HepG2 (cell line): ENCODE results near the gene WWC1. TPM values are rescaled to one million over a fixed set of nuclear protein-coding genes. Genes with fewer than 3 reads are reported as not detected.
A peak's percentile ranks its signal among the peaks of the same experiment; 100 is the strongest.

Source experiments
- ATAC-seq: fragments of 200-7000 bp; cut with Tn5 transposase; 3 replicates; pipeline ENCODE4 v1.9.1; 2020; ENCODE audit warnings: mild to moderate bottlenecking, moderate library complexity
- BruUV-seq: library from RNA; stranded (reverse); fragments of 400-500 nt; replicated peaks from 2 replicates; lab custom pipeline; 2021; lab: Mats Ljungman, UMichigan
- CTCF ChIA-PET: fragments of 300-600 bp; formaldehyde crosslinking; extraction: SDS; loops from one replicate; lab custom pipeline; 2021; ENCODE audit warnings: low total read pairs, inconsistent platforms, low intra/inter-chr PET ratio; lab: Yijun Ruan, JAX
- POLR2A ChIA-PET: fragments of 350-600 bp; sonication (Branson Sonifier 250); formaldehyde crosslinking; loops from one replicate; lab custom pipeline; 2020; ENCODE audit warnings: antibody characterized with exemption, inconsistent platforms; lab: Yijun Ruan, JAX
- DNase-seq: peaks from one replicate; pipeline ENCODE4 v3.0.0-alpha.2; 2015; ENCODE audit warnings: low spot score
- FAIRE-seq: peaks from 3 replicates; lab custom pipeline; 2011; peaks lifted over from hg19 to GRCh38; lab: Jason Lieb, UNC
- H2AFZ ChIP-seq: one replicate; pipeline ENCODE4 v1.6.1; 2011; ENCODE audit warnings: low read length, inconsistent platforms
- H3K27ac ChIP-seq: fragments of 300-600 bp; 3 replicates; pipeline ENCODE4 v1.8.0; 2011; ENCODE audit warnings: mixed run types, mild to moderate bottlenecking, mixed read lengths, low read length, inconsistent platforms; ENCODE audit not compliant: insufficient read depth; ENCODE audit errors: extremely low read length
- H3K27me3 ChIP-seq, 2 experiments: fragments of 200-600 bp in 1 of 2; 2 replicates in 1 of 2; 3 replicates in 1 of 2; pipeline versions ENCODE4 v1.6.0 to v1.8.0; 2011; ENCODE audit warnings: low read length in 2 of 2, mild to moderate bottlenecking in 2 of 2, moderate library complexity in 2 of 2, inconsistent platforms in 1 of 2; ENCODE audit not compliant: insufficient read depth in 2 of 2, control insufficient read depth in 1 of 2
- H3K36me3 ChIP-seq, 2 experiments: fragments of 200-600 bp in 1 of 2; replicated peaks in 1 of 2; 2 replicates in 1 of 2; 3 replicates in 1 of 2; pipeline versions ENCODE4 v1.5.1 to v1.8.0; 2011; ENCODE audit warnings: low read length in 2 of 2, inconsistent platforms in 1 of 2; ENCODE audit not compliant: insufficient read depth in 2 of 2, control insufficient read depth in 1 of 2
- H3K4me1 ChIP-seq: 2 replicates; pipeline ENCODE4 v1.5.1; 2012; ENCODE audit warnings: low read length, inconsistent platforms; ENCODE audit not compliant: insufficient read depth
- H3K4me2 ChIP-seq: 2 replicates; pipeline ENCODE4 v1.6.0; 2011; ENCODE audit warnings: low read depth, low read length, inconsistent platforms
- H3K4me3 ChIP-seq, 3 experiments: fragments of 200-600 bp in 1 of 3; sonication (generic), shearing (Covaris generic) in 1 of 3; replicated peaks in 1 of 3; 2 replicates each; pipeline ENCODE4 v1.5.1; 2011 to 2016; ENCODE audit warnings: low read length in 3 of 3, inconsistent platforms in 2 of 3, low read depth in 2 of 3, mild to moderate bottlenecking in 2 of 3, control low read depth in 1 of 3, mixed read lengths in 1 of 3; ENCODE audit not compliant: insufficient read depth in 1 of 3
- H3K79me2 ChIP-seq: one replicate; pipeline ENCODE4 v1.6.1; 2011; ENCODE audit warnings: low read length, inconsistent platforms; ENCODE audit not compliant: insufficient read depth
- H3K9ac ChIP-seq: 2 replicates; pipeline ENCODE4 v1.6.0; 2011; ENCODE audit warnings: mild to moderate bottlenecking, low read depth, low read length, inconsistent platforms; ENCODE audit not compliant: insufficient read depth
- H3K9me3 ChIP-seq: 2 replicates; pipeline ENCODE4 v1.5.1; 2012; ENCODE audit warnings: mild to moderate bottlenecking, low read length
- H4K20me1 ChIP-seq: 2 replicates; pipeline ENCODE4 v1.6.0; 2011; ENCODE audit warnings: inconsistent platforms, mild to moderate bottlenecking, low read length, moderate library complexity; ENCODE audit not compliant: insufficient read depth
- ATF7 ChIP-seq, 2 experiments: fragments of 450-650 bp in 1 of 2; sonication (generic) in 1 of 2; formaldehyde crosslinking in 1 of 2; IDR thresholded peaks; 2 replicates each; pipeline versions ENCODE4 v1.4.0 to v1.6.1; 2016 to 2020; ENCODE audit warnings: antibody characterized with exemption in 1 of 2, mild to moderate bottlenecking in 1 of 2, missing genetic modification reagents in 1 of 2
- CC2D1A ChIP-seq: sonication (generic); formaldehyde crosslinking; IDR thresholded peaks from 2 replicates; pipeline ENCODE4 v1.8.1; 2023; ENCODE audit warnings: mild to moderate bottlenecking, missing genetic modification reagents
- CEBPG ChIP-seq: IDR thresholded peaks from 2 replicates; pipeline ENCODE4 v1.6.1; 2016
- DMAP1 ChIP-seq: IDR thresholded peaks from 2 replicates; pipeline ENCODE4 v1.6.1; 2016
- HOXA3 ChIP-seq: sonication (generic); formaldehyde crosslinking; IDR thresholded peaks from 2 replicates; pipeline ENCODE4 v1.5.0; 2020; ENCODE audit warnings: missing genetic modification reagents
- JUNB ChIP-seq: sonication (generic); formaldehyde crosslinking; IDR thresholded peaks from 2 replicates; pipeline ENCODE4 v1.8.0; 2022; ENCODE audit warnings: missing genetic modification reagents, mild to moderate bottlenecking, borderline replicate concordance
- NFE2L2 ChIP-seq: fragments of 150-350 bp; IDR thresholded peaks from 2 replicates; pipeline ENCODE4 v1.6.1; 2014; ENCODE audit warnings: low read length
- RFXAP ChIP-seq: sonication (generic); formaldehyde crosslinking; IDR thresholded peaks from 2 replicates; pipeline ENCODE4 v1.4.0; 2020; ENCODE audit warnings: missing genetic modification reagents, borderline replicate concordance
- ZFP62 ChIP-seq: sonication (generic); formaldehyde crosslinking; IDR thresholded peaks from 2 replicates; pipeline ENCODE4 v1.4.0; 2020; ENCODE audit warnings: missing genetic modification reagents
- ZZZ3 ChIP-seq: sonication (generic); formaldehyde crosslinking; IDR thresholded peaks from 2 replicates; pipeline ENCODE4 v1.4.0; 2020; ENCODE audit warnings: missing genetic modification reagents, mild to moderate bottlenecking, borderline replicate concordance
- WGBS: methylation state at CpG from one replicate; pipeline ENCODE4 v1.1.6; 2017; ENCODE audit warnings: low lambda C conversion rate; 5-methylcytosine and 5-hydroxymethylcytosine counted together
- in situ Hi-C: cut with HindIII; loops from 2 replicates; pipeline ENCODE4 v1.10.0; 2017; ENCODE audit warnings: low pct_unique_long_range_greater_than_20kb; ENCODE audit not compliant: extremely low pct_ligation_motif_present
- intact Hi-C: fragments of 100-400 bp; cut with micrococcal nuclease; formaldehyde crosslinking; loops from one replicate; pipeline ENCODE4 v1.10.0; 2022; ENCODE audit not compliant: unreplicated experiment
- polyA plus RNA-seq, 8 experiments: library from polyadenylated mRNA; depleted of rRNA in 3 of 8; stranded (reverse) in 7 of 8; unstranded in 1 of 8; fragments of >200 nt; fragmentation: Illumina TruSeq in 4 of 8; extraction: Trizol in 4 of 8; gene quantifications; 2 replicates each; pipeline versions ENCODE4 v1.2.1 to v1.2.3, GENCODE V29; 2011 to 2016; ENCODE audit warnings: low read depth in 4 of 8, missing spikeins in 1 of 8, mixed read lengths in 1 of 8; ENCODE audit not compliant: insufficient read depth in 1 of 8
- total RNA-seq, 5 experiments: library from RNA; depleted of rRNA; stranded (reverse); fragments of >200 nt; fragmentation: Illumina TruSeq; extraction: Trizol; gene quantifications; 2 replicates each; pipeline ENCODE4 v1.2.3, GENCODE V29; 2016; ENCODE audit warnings: low read depth in 1 of 5
- TF ChIP-seq, protein P1 (sequence below): sonication (generic); formaldehyde crosslinking; IDR thresholded peaks from 2 replicates; pipeline ENCODE4 v1.4.0; 2020; ENCODE audit warnings: missing genetic modification reagents
- TF ChIP-seq, protein P2 (sequence below): sonication (generic); formaldehyde crosslinking; IDR thresholded peaks from 2 replicates; pipeline ENCODE4 v1.4.0; 2020; ENCODE audit warnings: missing genetic modification reagents
- TF ChIP-seq, protein P3 (sequence below): sonication (generic); formaldehyde crosslinking; IDR thresholded peaks from 2 replicates; pipeline ENCODE4 v1.5.0; 2020; ENCODE audit warnings: mild to moderate bottlenecking, missing genetic modification reagents, moderate library complexity

Gene WWC1
- total and polyA plus RNA-seq, 2 of the 13 experiments (the other 11 are each of a cell fraction or from before 2014, with no cell fraction given) = 8.3 to 17.9 TPM

- POLR2A ChIA-PET = no interaction called here
- FAIRE-seq (no peak), ATAC-seq (no peak), DNase-seq (no peak)
- Histone ChIP-seq H3K4me3 (no peak overlapping the region), H3K36me3 (peaks cover 33 to 63% of the 10 kb centered on the region in 2 experiments; a peak in 4 of 5 replicates), H3K27ac (no peak overlapping the region), H4K20me1 (no peaks in the 10 kb centered on the region), H3K4me2 (no peak overlapping the region), H3K27me3 (no peaks in the 10 kb centered on the region), H3K79me2 (no peaks in the 10 kb centered on the region), H2AFZ (no peak overlapping the region), H3K4me1 (no peaks in the 10 kb centered on the region), H3K9me3 (no peaks in the 10 kb centered on the region), H3K9ac (no peak overlapping the region)
- BruUV-seq = no TSS peak
- intact Hi-C loops (no loop called here), in situ Hi-C loops (no loop called here)
- WGBS = 100% methylated on average over 3 of the region's 3 CpGs
- CTCF ChIA-PET = no interaction called here
- TF ChIP-seq CC2D1A (CRISPR knock-in tag) (no peak), ATF7 (IDR thresholded peaks at IDR 0.05) (peak; percentile 88), ATF7 (CRISPR knock-in tag; IDR thresholded peaks at IDR 0.05) (no peak)
These were observed 121.6 kb downstream of the WWC1 start for GRCh38 chr5:168413062-168413461.

DNA sequence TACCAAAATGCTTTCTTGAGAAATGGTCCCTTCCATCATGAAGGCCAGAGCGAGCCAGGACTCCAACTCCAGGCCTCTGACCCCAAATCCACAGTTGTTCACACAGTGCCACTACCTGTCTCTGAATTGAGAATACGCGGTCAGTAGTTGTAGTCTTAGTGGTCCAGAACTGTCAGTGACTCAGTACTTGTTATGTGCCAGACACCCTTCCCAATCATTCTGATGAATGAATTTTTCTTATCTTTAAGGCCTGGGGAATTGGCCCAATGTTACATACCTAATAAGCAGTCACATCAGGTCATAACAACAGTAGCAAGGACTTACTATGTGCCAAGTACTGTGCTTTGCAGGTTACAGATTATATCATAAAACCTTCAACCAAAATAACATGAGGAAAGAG lies 122.2 kb downstream of the WWC1 start:
- H3K36me3 ChIP-seq = peaks cover 30 to 61% of the 10 kb centered on the region in 2 experiments; a peak in 4 of 5 replicates
- CTCF ChIA-PET = no interaction called here
- ATAC-seq (no peak), DNase-seq (no peak), FAIRE-seq (no peak)
- no peaks in the 10 kb centered on the region for H3K4me1 ChIP-seq
- no peak overlapping the region for H3K9ac ChIP-seq
- no peaks in the 10 kb centered on the region for H4K20me1 ChIP-seq
- no peaks in the 10 kb centered on the region for H3K79me2 ChIP-seq
- intact Hi-C loops (no loop called here), in situ Hi-C loops (no loop called here)
- H3K27ac ChIP-seq = no peak overlapping the region
- no peak overlapping the region for H3K4me3 ChIP-seq
- no peaks in the 10 kb centered on the region for H3K27me3 ChIP-seq
- no TSS peak for BruUV-seq
- H2AFZ ChIP-seq = no peak overlapping the region
- H3K9me3 ChIP-seq = no peaks in the 10 kb centered on the region
- POLR2A ChIA-PET = no interaction called here
- WGBS = 90% methylated on average over 3 of the region's 3 CpGs
- no peak overlapping the region for H3K4me2 ChIP-seq
- TF ChIP-seq ZZZ3 (CRISPR knock-in tag) (no peak), CEBPG (CRISPR knock-in tag) (no peak), RFXAP (CRISPR knock-in tag) (no peak), HOXA3 (CRISPR knock-in tag) (no peak), JUNB (CRISPR knock-in tag) (no peak), ZFP62 (CRISPR knock-in tag) (no peak), NFE2L2 (no peak), DMAP1 (no peak)
- TF ChIP-seq, protein P1, sequence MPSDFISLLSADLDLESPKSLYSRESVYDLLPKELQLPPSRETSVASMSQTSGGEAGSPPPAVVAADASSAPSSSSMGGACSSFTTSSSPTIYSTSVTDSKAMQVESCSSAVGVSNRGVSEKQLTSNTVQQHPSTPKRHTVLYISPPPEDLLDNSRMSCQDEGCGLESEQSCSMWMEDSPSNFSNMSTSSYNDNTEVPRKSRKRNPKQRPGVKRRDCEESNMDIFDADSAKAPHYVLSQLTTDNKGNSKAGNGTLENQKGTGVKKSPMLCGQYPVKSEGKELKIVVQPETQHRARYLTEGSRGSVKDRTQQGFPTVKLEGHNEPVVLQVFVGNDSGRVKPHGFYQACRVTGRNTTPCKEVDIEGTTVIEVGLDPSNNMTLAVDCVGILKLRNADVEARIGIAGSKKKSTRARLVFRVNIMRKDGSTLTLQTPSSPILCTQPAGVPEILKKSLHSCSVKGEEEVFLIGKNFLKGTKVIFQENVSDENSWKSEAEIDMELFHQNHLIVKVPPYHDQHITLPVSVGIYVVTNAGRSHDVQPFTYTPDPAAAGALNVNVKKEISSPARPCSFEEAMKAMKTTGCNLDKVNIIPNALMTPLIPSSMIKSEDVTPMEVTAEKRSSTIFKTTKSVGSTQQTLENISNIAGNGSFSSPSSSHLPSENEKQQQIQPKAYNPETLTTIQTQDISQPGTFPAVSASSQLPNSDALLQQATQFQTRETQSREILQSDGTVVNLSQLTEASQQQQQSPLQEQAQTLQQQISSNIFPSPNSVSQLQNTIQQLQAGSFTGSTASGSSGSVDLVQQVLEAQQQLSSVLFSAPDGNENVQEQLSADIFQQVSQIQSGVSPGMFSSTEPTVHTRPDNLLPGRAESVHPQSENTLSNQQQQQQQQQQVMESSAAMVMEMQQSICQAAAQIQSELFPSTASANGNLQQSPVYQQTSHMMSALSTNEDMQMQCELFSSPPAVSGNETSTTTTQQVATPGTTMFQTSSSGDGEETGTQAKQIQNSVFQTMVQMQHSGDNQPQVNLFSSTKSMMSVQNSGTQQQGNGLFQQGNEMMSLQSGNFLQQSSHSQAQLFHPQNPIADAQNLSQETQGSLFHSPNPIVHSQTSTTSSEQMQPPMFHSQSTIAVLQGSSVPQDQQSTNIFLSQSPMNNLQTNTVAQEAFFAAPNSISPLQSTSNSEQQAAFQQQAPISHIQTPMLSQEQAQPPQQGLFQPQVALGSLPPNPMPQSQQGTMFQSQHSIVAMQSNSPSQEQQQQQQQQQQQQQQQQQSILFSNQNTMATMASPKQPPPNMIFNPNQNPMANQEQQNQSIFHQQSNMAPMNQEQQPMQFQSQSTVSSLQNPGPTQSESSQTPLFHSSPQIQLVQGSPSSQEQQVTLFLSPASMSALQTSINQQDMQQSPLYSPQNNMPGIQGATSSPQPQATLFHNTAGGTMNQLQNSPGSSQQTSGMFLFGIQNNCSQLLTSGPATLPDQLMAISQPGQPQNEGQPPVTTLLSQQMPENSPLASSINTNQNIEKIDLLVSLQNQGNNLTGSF (CRISPR knock-in tag) = no peak
- TF ChIP-seq, protein P2, sequence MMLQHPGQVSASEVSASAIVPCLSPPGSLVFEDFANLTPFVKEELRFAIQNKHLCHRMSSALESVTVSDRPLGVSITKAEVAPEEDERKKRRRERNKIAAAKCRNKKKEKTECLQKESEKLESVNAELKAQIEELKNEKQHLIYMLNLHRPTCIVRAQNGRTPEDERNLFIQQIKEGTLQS = no peak
- TF ChIP-seq, protein P3, sequence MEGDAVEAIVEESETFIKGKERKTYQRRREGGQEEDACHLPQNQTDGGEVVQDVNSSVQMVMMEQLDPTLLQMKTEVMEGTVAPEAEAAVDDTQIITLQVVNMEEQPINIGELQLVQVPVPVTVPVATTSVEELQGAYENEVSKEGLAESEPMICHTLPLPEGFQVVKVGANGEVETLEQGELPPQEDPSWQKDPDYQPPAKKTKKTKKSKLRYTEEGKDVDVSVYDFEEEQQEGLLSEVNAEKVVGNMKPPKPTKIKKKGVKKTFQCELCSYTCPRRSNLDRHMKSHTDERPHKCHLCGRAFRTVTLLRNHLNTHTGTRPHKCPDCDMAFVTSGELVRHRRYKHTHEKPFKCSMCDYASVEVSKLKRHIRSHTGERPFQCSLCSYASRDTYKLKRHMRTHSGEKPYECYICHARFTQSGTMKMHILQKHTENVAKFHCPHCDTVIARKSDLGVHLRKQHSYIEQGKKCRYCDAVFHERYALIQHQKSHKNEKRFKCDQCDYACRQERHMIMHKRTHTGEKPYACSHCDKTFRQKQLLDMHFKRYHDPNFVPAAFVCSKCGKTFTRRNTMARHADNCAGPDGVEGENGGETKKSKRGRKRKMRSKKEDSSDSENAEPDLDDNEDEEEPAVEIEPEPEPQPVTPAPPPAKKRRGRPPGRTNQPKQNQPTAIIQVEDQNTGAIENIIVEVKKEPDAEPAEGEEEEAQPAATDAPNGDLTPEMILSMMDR (CRISPR knock-in tag) = no peak
